Endothelial cell of umbilical vein (primary cell): ENCODE data around the gene GABPB2. TPM values are rescaled to one million over a fixed set of nuclear protein-coding genes. Genes with fewer than 3 reads are reported as not detected.

Source experiments
- BruUV-seq: library from RNA; stranded (reverse); fragments of 400-500 nt; replicated peaks from 2 replicates; lab custom pipeline; 2021; lab: Mats Ljungman, UMichigan
- CTCF ChIA-PET: fragments of 300-600, 350-600 bp; sonication (Branson Sonifier 250); formaldehyde crosslinking; loops from one replicate; lab custom pipeline; 2021; ENCODE audit warnings: antibody characterized with exemption, inconsistent platforms; lab: Charles Lee
- POLR2A ChIA-PET: fragments of 300-600, 350-600 bp; sonication (Branson Sonifier 250); formaldehyde crosslinking; loops from one replicate; lab custom pipeline; 2021; ENCODE audit warnings: antibody characterized with exemption, inconsistent platforms; lab: Charles Lee
- DNase-seq: peaks from one replicate; pipeline ENCODE4 v3.0.0-alpha.2; 2011; ENCODE audit warnings: low read depth, low spot score
- FAIRE-seq: peaks from 2 replicates; lab custom pipeline; 2011; peaks lifted over from hg19 to GRCh38; lab: Jason Lieb, UNC
- H2AFZ ChIP-seq: 2 replicates; pipeline ENCODE4 v1.6.0; 2012; ENCODE audit warnings: low read depth, low read length, control low read depth, inconsistent platforms
- H3K27ac ChIP-seq: 2 replicates; pipeline ENCODE4 v1.5.1; 2011; ENCODE audit warnings: low read depth, mild to moderate bottlenecking, control low read depth, low read length, moderate library complexity; ENCODE audit not compliant: insufficient read depth
- H3K27me3 ChIP-seq, 2 experiments: 2 replicates each; pipeline versions ENCODE4 v1.6.0 to v1.6.1; 2011; ENCODE audit warnings: low read length in 2 of 2, mixed read lengths in 1 of 2; ENCODE audit not compliant: control insufficient read depth in 2 of 2, insufficient read depth in 2 of 2
- H3K36me3 ChIP-seq, 2 experiments: 2 replicates in 1 of 2; 3 replicates in 1 of 2; pipeline ENCODE4 v1.5.1; 2011; ENCODE audit warnings: low read length in 2 of 2, mild to moderate bottlenecking in 1 of 2, moderate library complexity in 1 of 2; ENCODE audit not compliant: control insufficient read depth in 2 of 2, insufficient read depth in 2 of 2; ENCODE audit errors: extremely low read depth in 1 of 2
- H3K4me1 ChIP-seq: 3 replicates; pipeline ENCODE4 v1.5.1; 2011; ENCODE audit warnings: mild to moderate bottlenecking, low read length; ENCODE audit not compliant: control insufficient read depth, insufficient read depth; ENCODE audit errors: extremely low read depth
- H3K4me2 ChIP-seq: 2 replicates; pipeline ENCODE4 v1.6.1; 2011; ENCODE audit warnings: low read length, control low read depth, mixed read lengths; ENCODE audit not compliant: insufficient read depth
- H3K4me3 ChIP-seq, 3 experiments: fragments of 200-600 bp in 1 of 3; sonication (generic), shearing (Covaris generic) in 1 of 3; replicated peaks in 1 of 3; 2 replicates each; pipeline ENCODE4 v1.5.1; 2011 to 2016; ENCODE audit warnings: control low read depth in 3 of 3, low read length in 3 of 3, mild to moderate bottlenecking in 2 of 3, inconsistent platforms in 1 of 3, low read depth in 1 of 3, moderate library complexity in 1 of 3; ENCODE audit not compliant: insufficient read depth in 1 of 3
- H3K79me2 ChIP-seq: 2 replicates; pipeline ENCODE4 v1.6.0; 2012; ENCODE audit warnings: low read length, inconsistent platforms; ENCODE audit not compliant: control insufficient read depth, insufficient read depth
- H3K9ac ChIP-seq: replicated peaks from 2 replicates; pipeline ENCODE3; 2011; ENCODE audit warnings: low read length, control low read depth; ENCODE audit not compliant: insufficient read depth; ENCODE audit errors: extremely low read depth
- H3K9me1 ChIP-seq: replicated peaks from 3 replicates; pipeline ENCODE4 v1.6.0; 2011; ENCODE audit warnings: mild to moderate bottlenecking, low read length; ENCODE audit not compliant: control insufficient read depth, insufficient read depth; ENCODE audit errors: extremely low read depth
- H3K9me3 ChIP-seq: replicated peaks from 2 replicates; pipeline ENCODE4 v1.5.1; 2012; ENCODE audit warnings: low read length, inconsistent platforms; ENCODE audit not compliant: control insufficient read depth, insufficient read depth
- H4K20me1 ChIP-seq: replicated peaks from 2 replicates; pipeline ENCODE3; 2011; ENCODE audit warnings: mild to moderate bottlenecking, low read length; ENCODE audit not compliant: control insufficient read depth, insufficient read depth; ENCODE audit errors: extremely low read depth
- CTCF ChIP-seq, 2 donors: IDR thresholded peaks; 1 replicate in 1 of 2; 2 replicates in 1 of 2; pipeline ENCODE4 v1.5.1; 2011; ENCODE audit warnings: low read length in 2 of 2, mild to moderate bottlenecking in 2 of 2, moderate library complexity in 2 of 2, control low read depth in 1 of 2, inconsistent platforms in 1 of 2, low read depth in 1 of 2; ENCODE audit not compliant: insufficient read depth in 1 of 2; ENCODE audit errors: extremely low read depth in 1 of 2
- EZH2 ChIP-seq: IDR thresholded peaks from 2 replicates; pipeline ENCODE4 v1.6.1; 2012; ENCODE audit warnings: borderline replicate concordance, low read depth, mild to moderate bottlenecking, moderate library complexity, low read length, inconsistent platforms; ENCODE audit not compliant: severe bottlenecking
- FOS ChIP-seq: IDR thresholded peaks from 2 replicates; pipeline ENCODE4 v1.6.1; 2011; ENCODE audit warnings: mild to moderate bottlenecking, low read length, moderate library complexity, borderline replicate concordance; ENCODE audit not compliant: insufficient read depth
- JUN ChIP-seq: IDR thresholded peaks from 2 replicates; pipeline ENCODE4 v1.6.1; 2011; ENCODE audit warnings: borderline replicate concordance, low read depth; ENCODE audit not compliant: insufficient read length, insufficient read depth
- MYC ChIP-seq: IDR thresholded peaks from one replicate; pipeline ENCODE4 v1.6.1; 2011; ENCODE audit warnings: mild to moderate bottlenecking, low read depth, low read length
- POLR2A ChIP-seq: IDR thresholded peaks from 2 replicates; pipeline ENCODE4 v1.6.1; 2012; ENCODE audit warnings: low read depth, mild to moderate bottlenecking, control low read depth, low read length
- POLR2AphosphoS5 ChIP-seq: IDR thresholded peaks from 2 replicates; pipeline ENCODE4 v1.6.1; 2012; ENCODE audit warnings: low read depth, mild to moderate bottlenecking, control low read depth, low read length, moderate library complexity; ENCODE audit not compliant: insufficient read depth
- dilution Hi-C: fragments of 300-500 bp; cut with MboI; formaldehyde crosslinking; loops from one replicate; pipeline ENCODE4 v1.15.0; 2019; ENCODE audit warnings: low sequenced_read_pairs; ENCODE audit not compliant: extremely low pct_ligation_motif_present
- intact Hi-C: fragments of 100-400 bp; cut with micrococcal nuclease; formaldehyde crosslinking; loops from one replicate; pipeline ENCODE4 v1.10.0; 2022
- polyA plus RNA-seq, 4 experiments: library from polyadenylated mRNA; depleted of rRNA in 3 of 4; stranded (reverse) in 3 of 4; unstranded in 1 of 4; fragments of >200 nt; gene quantifications; 2 replicates each; pipeline versions ENCODE4 v1.2.1 to v1.2.3, GENCODE V29; 2011 to 2012; ENCODE audit warnings: missing spikeins in 1 of 4
- total RNA-seq: library from RNA; stranded (reverse); gene quantifications from 2 replicates; pipeline ENCODE4 v1.2.3, GENCODE V29; 2021
- TF ChIP-seq, protein P1 (sequence below): IDR thresholded peaks from 2 replicates; pipeline ENCODE4 v1.6.1; 2011; ENCODE audit not compliant: insufficient read depth, insufficient read length

The GABPB2 gene
- total and polyA plus RNA-seq, 2 donors (not counting 3 experiments of a cell fraction or from before 2014, with no cell fraction given), result 2.6 to 4.3 TPM

- Histone ChIP-seq H3K79me2 (no peaks in the 10 kb centered on the region), H4K20me1 (no peaks in the 10 kb centered on the region), H3K9ac (no peak overlapping the region), H3K27me3 (no peaks in the 10 kb centered on the region), H3K9me1 (no peaks in the 10 kb centered on the region), H3K9me3 (no peaks in the 10 kb centered on the region), H3K4me1 (peaks cover 18% of the 10 kb centered on the region), H3K27ac (no peak overlapping the region), H3K4me2 (no peak overlapping the region), H3K36me3 (peaks cover 2 to 16% of the 10 kb centered on the region in 2 experiments), H3K4me3 (no peak overlapping the region), H2AFZ (no peak overlapping the region)
- POLR2A ChIA-PET, result interaction anchor here (3.0 kb wide), 1 partner anchor 57 kb away, joined by 16 read pairs; no protein-coding TSS in a partner anchor
- no peak for DNase-seq
- BruUV-seq, result no TSS peak
- intact Hi-C loops, result no loop called here
- CTCF ChIA-PET, result interaction anchor here (0.5 to 11.7 kb wide), 13 partner anchors 8 to 187 kb away, joined by 3 to 623 read pairs (median 3); partner anchors contain the start of genes C1orf56, GABPB2 and TMOD4
- FAIRE-seq, result no peak
- no peak for TF ChIP-seq POLR2AphosphoS5
- TF ChIP-seq JUN, result no peak
- no peak for TF ChIP-seq MYC
- no peak for TF ChIP-seq POLR2A
- TF ChIP-seq EZH2, result no peak
- TF ChIP-seq, protein P1, sequence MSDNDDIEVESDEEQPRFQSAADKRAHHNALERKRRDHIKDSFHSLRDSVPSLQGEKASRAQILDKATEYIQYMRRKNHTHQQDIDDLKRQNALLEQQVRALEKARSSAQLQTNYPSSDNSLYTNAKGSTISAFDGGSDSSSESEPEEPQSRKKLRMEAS, result no peak
- TF ChIP-seq FOS, result no peak
- TF ChIP-seq CTCF (IDR thresholded peaks at IDR 0.05; ENCODE audit: extremely low read depth in 1 of 2, insufficient read depth in 1 of 2, low read depth in 1 of 2, low read length in 2 of 2), result no peak
- dilution Hi-C loops, result no loop called here
Measured at GRCh38 chr1:151157067-151157531, 86.5 kb downstream of the GABPB2 start.
